OCI-LY1 (cell line): ENCODE data around the gene PCSK5.

Source experiments
- H2AFZ ChIP-seq: fragments of 200-600 bp; sonication (generic), shearing (Covaris generic); 2 replicates; pipeline ENCODE4 v1.6.0; 2014; ENCODE audit warnings: antibody characterized with exemption, mild to moderate bottlenecking, low read length
- H3F3A ChIP-seq: fragments of 200-600 bp; sonication (generic), shearing (Covaris generic); 2 replicates; pipeline ENCODE4 v1.6.0; 2014; ENCODE audit warnings: mild to moderate bottlenecking, antibody characterized with exemption, low read length, moderate library complexity; ENCODE audit not compliant: insufficient read depth
- H3K27ac ChIP-seq: fragments of 200-600 bp; sonication (generic); 2 replicates; pipeline ENCODE4 v1.5.1; 2014; ENCODE audit warnings: low read length, mixed run types, mild to moderate bottlenecking, low read depth; ENCODE audit not compliant: poor library complexity, severe bottlenecking
- H3K27me3 ChIP-seq: fragments of 200-600 bp; sonication (generic); 2 replicates; pipeline ENCODE4 v1.6.0; 2014; ENCODE audit warnings: antibody characterized with exemption, mild to moderate bottlenecking, low read length, moderate library complexity; ENCODE audit not compliant: insufficient read depth
- H3K36me3 ChIP-seq: fragments of 200-600 bp; sonication (generic); 2 replicates; pipeline ENCODE4 v1.6.1; 2014; ENCODE audit warnings: mild to moderate bottlenecking, antibody characterized with exemption, low read length, moderate library complexity, mixed read lengths; ENCODE audit not compliant: insufficient read depth
- H3K4me1 ChIP-seq: fragments of 200-600 bp; sonication (generic); 2 replicates; pipeline ENCODE4 v1.5.1; 2014; ENCODE audit warnings: mild to moderate bottlenecking, low read length, moderate library complexity; ENCODE audit not compliant: insufficient read depth, severe bottlenecking
- H3K4me2 ChIP-seq: fragments of 200-600 bp; sonication (generic), shearing (Covaris generic); 2 replicates; pipeline ENCODE4 v1.6.1; 2014; ENCODE audit warnings: low read length
- H3K4me3 ChIP-seq: fragments of 200-600 bp; sonication (generic); 2 replicates; pipeline ENCODE4 v1.5.1; 2014; ENCODE audit warnings: low read length, low read depth, mild to moderate bottlenecking, mixed read lengths; ENCODE audit not compliant: poor library complexity, severe bottlenecking
- H3K79me2 ChIP-seq: fragments of 200-600 bp; shearing (Covaris generic); 2 replicates; pipeline ENCODE4 v1.6.1; 2016; ENCODE audit warnings: mixed run types, low read length, mixed read lengths; ENCODE audit not compliant: insufficient read depth
- H3K9ac ChIP-seq: fragments of 200-600 bp; sonication (generic), shearing (Covaris generic); 2 replicates; pipeline ENCODE4 v1.6.1; 2014; ENCODE audit warnings: mild to moderate bottlenecking, low read length, mixed read lengths
- H3K9me2 ChIP-seq: fragments of 200-600 bp; sonication (generic), shearing (Covaris generic); 2 replicates; pipeline ENCODE4 v1.6.1; 2014; ENCODE audit warnings: low read depth, mild to moderate bottlenecking, low read length, mixed read lengths
- H3K9me3 ChIP-seq: fragments of 200-600 bp; shearing (Covaris generic); 2 replicates; pipeline ENCODE4 v1.6.1; 2014; ENCODE audit warnings: low read length, mixed read lengths
- H4K20me1 ChIP-seq: fragments of 200-600 bp; sonication (generic), shearing (Covaris generic); 2 replicates; pipeline ENCODE4 v1.6.0; 2016; ENCODE audit warnings: mild to moderate bottlenecking, low read length; ENCODE audit not compliant: insufficient read depth
- EZH2 ChIP-seq: fragments of 200-600 bp; sonication (generic), shearing (Covaris generic); IDR thresholded peaks from 2 replicates; pipeline ENCODE4 v1.8.0; 2017; ENCODE audit warnings: borderline replicate concordance, mixed run types, mild to moderate bottlenecking, antibody characterized with exemption, low read length, moderate library complexity, mixed read lengths
- TF ChIP-seq, protein P1 (sequence below): fragments of 200-600 bp; sonication (generic), shearing (Covaris generic); IDR thresholded peaks from 2 replicates; pipeline ENCODE4 v1.5.1; 2017; ENCODE audit warnings: mild to moderate bottlenecking, antibody characterized with exemption, low read length, moderate library complexity, mixed read lengths

Gene PCSK5

DNA sequence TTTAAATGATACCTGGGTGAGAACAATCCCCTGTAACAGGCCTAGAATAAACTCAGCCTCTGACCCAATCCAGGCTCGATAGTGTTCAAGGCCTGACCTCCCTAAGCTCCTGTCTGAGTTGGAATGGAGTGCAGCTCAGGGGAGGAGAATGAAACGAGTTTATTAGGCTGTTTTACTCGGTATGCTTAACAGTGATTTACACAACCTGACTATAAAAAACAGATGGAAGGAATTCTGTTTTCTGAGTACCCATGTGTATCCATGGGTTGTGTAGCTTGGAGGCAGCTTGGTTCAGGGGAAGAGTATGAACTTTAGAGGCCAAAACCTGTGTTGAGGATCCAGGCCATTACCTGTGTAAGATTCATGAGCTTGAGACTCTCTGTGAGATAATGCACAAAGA lies 67.8 kb downstream of the PCSK5 start:
- H3K27ac ChIP-seq: no peak overlapping the region
- no peak overlapping the region for H3K4me3 ChIP-seq
- H3K9ac ChIP-seq: no peak overlapping the region
- no peaks in the 10 kb centered on the region for H3K9me3 ChIP-seq
- no peaks in the 10 kb centered on the region for H3K36me3 ChIP-seq
- H3K79me2 ChIP-seq: no peaks in the 10 kb centered on the region
- no peaks in the 10 kb centered on the region for H3K4me1 ChIP-seq
- H3F3A ChIP-seq: no peaks in the 10 kb centered on the region
- H2AFZ ChIP-seq: no peak overlapping the region
- no peak overlapping the region for H3K4me2 ChIP-seq
- no peaks in the 10 kb centered on the region for H3K9me2 ChIP-seq
- no peaks in the 10 kb centered on the region for H3K27me3 ChIP-seq
- TF ChIP-seq EZH2: no peak
- TF ChIP-seq, protein P1, sequence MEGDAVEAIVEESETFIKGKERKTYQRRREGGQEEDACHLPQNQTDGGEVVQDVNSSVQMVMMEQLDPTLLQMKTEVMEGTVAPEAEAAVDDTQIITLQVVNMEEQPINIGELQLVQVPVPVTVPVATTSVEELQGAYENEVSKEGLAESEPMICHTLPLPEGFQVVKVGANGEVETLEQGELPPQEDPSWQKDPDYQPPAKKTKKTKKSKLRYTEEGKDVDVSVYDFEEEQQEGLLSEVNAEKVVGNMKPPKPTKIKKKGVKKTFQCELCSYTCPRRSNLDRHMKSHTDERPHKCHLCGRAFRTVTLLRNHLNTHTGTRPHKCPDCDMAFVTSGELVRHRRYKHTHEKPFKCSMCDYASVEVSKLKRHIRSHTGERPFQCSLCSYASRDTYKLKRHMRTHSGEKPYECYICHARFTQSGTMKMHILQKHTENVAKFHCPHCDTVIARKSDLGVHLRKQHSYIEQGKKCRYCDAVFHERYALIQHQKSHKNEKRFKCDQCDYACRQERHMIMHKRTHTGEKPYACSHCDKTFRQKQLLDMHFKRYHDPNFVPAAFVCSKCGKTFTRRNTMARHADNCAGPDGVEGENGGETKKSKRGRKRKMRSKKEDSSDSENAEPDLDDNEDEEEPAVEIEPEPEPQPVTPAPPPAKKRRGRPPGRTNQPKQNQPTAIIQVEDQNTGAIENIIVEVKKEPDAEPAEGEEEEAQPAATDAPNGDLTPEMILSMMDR: no peak
- no peaks in the 10 kb centered on the region for H4K20me1 ChIP-seq

DNA sequence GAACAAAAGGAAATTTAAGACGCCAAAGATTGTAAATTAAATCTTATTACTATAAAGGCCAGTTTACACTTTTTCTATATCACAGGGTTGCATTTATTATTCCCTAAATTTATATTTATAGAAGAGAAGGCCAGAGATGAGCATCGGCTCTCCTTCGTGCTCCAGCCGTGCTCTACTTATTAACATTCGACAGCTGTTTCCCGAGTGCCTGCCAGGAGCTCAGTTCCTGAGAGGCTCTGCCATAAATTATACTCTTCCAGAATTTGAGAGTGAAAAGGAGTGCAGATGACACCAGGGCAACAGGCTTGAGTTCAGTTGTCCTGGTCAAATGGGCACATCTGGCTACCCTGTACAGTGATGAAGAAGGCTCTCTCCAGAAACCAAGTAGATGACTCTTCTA lies 70.1 kb downstream of the PCSK5 start:
- H3K9me2 ChIP-seq: no peaks in the 10 kb centered on the region
- no peaks in the 10 kb centered on the region for H3K4me1 ChIP-seq
- no peaks in the 10 kb centered on the region for H3F3A ChIP-seq
- H3K27ac ChIP-seq: no peak overlapping the region
- H2AFZ ChIP-seq: no peak overlapping the region
- no peak overlapping the region for H3K4me3 ChIP-seq
- no peaks in the 10 kb centered on the region for H3K27me3 ChIP-seq
- H3K4me2 ChIP-seq: no peak overlapping the region
- H4K20me1 ChIP-seq: no peaks in the 10 kb centered on the region
- H3K79me2 ChIP-seq: no peaks in the 10 kb centered on the region
- no peaks in the 10 kb centered on the region for H3K36me3 ChIP-seq
- no peak overlapping the region for H3K9ac ChIP-seq
- H3K9me3 ChIP-seq: no peaks in the 10 kb centered on the region
- TF ChIP-seq, protein P1: no peak
- TF ChIP-seq EZH2: no peak

DNA sequence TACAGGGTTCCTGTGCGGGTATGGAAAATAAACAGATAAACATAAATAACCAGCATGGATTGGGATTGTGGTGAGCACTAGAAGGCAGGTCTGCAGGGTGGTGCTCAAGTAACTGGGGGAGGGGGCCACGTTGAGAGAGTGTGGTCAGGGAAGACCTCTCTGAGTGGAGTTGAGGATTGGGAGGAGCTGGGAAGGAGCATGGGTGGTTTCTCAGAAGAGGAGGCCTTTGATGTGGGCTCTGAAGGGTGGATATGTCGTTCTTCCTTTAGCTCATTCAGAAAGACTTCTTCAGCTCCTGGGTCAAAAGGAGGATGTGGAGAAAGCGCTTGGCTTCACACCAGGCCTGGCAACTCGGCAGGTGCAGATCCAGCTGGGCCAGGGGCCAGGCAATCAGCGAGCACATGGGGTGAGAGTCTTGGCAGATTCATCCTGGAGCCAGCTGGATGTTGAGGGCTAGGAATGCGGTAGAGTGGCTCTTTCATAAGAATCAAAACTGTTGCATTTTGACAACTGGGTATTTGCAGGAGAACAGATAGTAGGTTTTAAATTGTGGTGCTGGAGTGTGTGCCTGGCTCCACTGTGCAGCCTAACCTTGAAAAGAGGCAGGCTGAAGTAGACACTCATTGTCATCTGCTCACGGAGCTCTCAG lies 71.7 kb downstream of the PCSK5 start:
- no peak for TF ChIP-seq EZH2
- TF ChIP-seq, protein P1: no peak
- H3F3A ChIP-seq: no peaks in the 10 kb centered on the region
- no peaks in the 10 kb centered on the region for H3K9me3 ChIP-seq
- H3K36me3 ChIP-seq: no peaks in the 10 kb centered on the region
- no peaks in the 10 kb centered on the region for H3K9me2 ChIP-seq
- no peaks in the 10 kb centered on the region for H3K79me2 ChIP-seq
- no peaks in the 10 kb centered on the region for H4K20me1 ChIP-seq
- no peak overlapping the region for H3K9ac ChIP-seq
- H3K4me2 ChIP-seq: no peak overlapping the region
- no peak overlapping the region for H3K27ac ChIP-seq
- no peaks in the 10 kb centered on the region for H3K4me1 ChIP-seq
- H2AFZ ChIP-seq: no peak overlapping the region
- no peak overlapping the region for H3K4me3 ChIP-seq
- no peaks in the 10 kb centered on the region for H3K27me3 ChIP-seq
